Calu3 (cell line): ENCODE results near the gene CD109. TPM values are rescaled to one million over a fixed set of nuclear protein-coding genes. Genes with fewer than 3 reads are reported as not detected.
"Not testable (repeated sequence)": the region's sequence is repeated elsewhere in the genome, so short reads cannot be mapped to it uniquely, and the experiment has no call there.

Source experiments
- BruUV-seq: library from RNA; stranded (reverse); fragments of 400-500 nt; replicated peaks from 2 replicates; lab custom pipeline; 2021; lab: Mats Ljungman, UMichigan
- CTCF ChIA-PET: fragments of 300-600 bp; sonication (Branson Sonifier 250); formaldehyde crosslinking; loops from one replicate; lab custom pipeline; 2022; ENCODE audit warnings: antibody characterized with exemption; lab: Charles Lee
- DNase-seq: peaks from one replicate; pipeline ENCODE4 v3.0.0; 2022
- H3K27ac Mint-ChIP-seq: one replicate; pipeline ENCODE4 v1.8.0; 2022; ENCODE audit warnings: mixed read lengths; ENCODE audit not compliant: unreplicated experiment
- H3K27me3 Mint-ChIP-seq: one replicate; pipeline ENCODE4 v1.8.0; 2022; ENCODE audit warnings: mixed read lengths; ENCODE audit not compliant: unreplicated experiment
- H3K36me3 Mint-ChIP-seq: one replicate; pipeline ENCODE4 v1.8.0; 2022; ENCODE audit warnings: mild to moderate bottlenecking, moderate library complexity, mixed read lengths; ENCODE audit not compliant: insufficient read depth, unreplicated experiment
- H3K4me1 Mint-ChIP-seq: one replicate; pipeline ENCODE4 v1.8.0; 2022; ENCODE audit warnings: mild to moderate bottlenecking, low read depth, mixed read lengths; ENCODE audit not compliant: unreplicated experiment
- H3K4me3 Mint-ChIP-seq: one replicate; pipeline ENCODE4 v1.8.0; 2022; ENCODE audit warnings: mild to moderate bottlenecking, low read depth, moderate library complexity, mixed read lengths; ENCODE audit not compliant: unreplicated experiment
- H3K9me3 Mint-ChIP-seq: one replicate; pipeline ENCODE4 v1.8.0; 2022; ENCODE audit warnings: low read depth, mixed read lengths; ENCODE audit not compliant: unreplicated experiment
- CTCF ChIP-seq: fragments of 200-600 bp; IDR thresholded peaks from one replicate; pipeline ENCODE4 v1.8.0; 2022; ENCODE audit warnings: antibody characterized with exemption; ENCODE audit not compliant: unreplicated experiment
- intact Hi-C: fragments of 100-400 bp; cut with micrococcal nuclease; formaldehyde crosslinking; loops from one replicate; pipeline ENCODE4 v1.10.0; 2022; ENCODE audit not compliant: unreplicated experiment
- total RNA-seq: library from RNA; stranded (reverse); gene quantifications from 2 replicates; pipeline ENCODE4 v1.2.3, GENCODE V29; 2022

The CD109 gene
- total RNA-seq, 1 experiment from 2014 or later: 3.6 TPM

- Mint-ChIP-seq H3K36me3 (no peaks in the 10 kb centered on the region), H3K4me3 (no peak overlapping the region), H3K9me3 (no peaks in the 10 kb centered on the region), H3K27ac (no peak overlapping the region), H3K27me3 (no peaks in the 10 kb centered on the region), H3K4me1 (peaks cover 25% of the 10 kb centered on the region)
- no peak for TF ChIP-seq CTCF
- intact Hi-C loops: no loop called here
- CTCF ChIA-PET: no interaction called here
- DNase-seq: no peak
- no TSS peak for BruUV-seq
Observed at GRCh38 chr6:73710948-73711347, 14.9 kb downstream of the CD109 start.

GRCh38 chr6:73712535-73713173 lies 16.7 kb downstream of the CD109 start:
- Mint-ChIP-seq H3K27me3 (no peaks in the 10 kb centered on the region), H3K36me3 (no peaks in the 10 kb centered on the region), H3K4me1 (peaks cover 25% of the 10 kb centered on the region), H3K9me3 (no peaks in the 10 kb centered on the region), H3K4me3 (no peak overlapping the region), H3K27ac (no peak overlapping the region)
- no peak for DNase-seq
- TF ChIP-seq CTCF: no peak
- no TSS peak for BruUV-seq
- CTCF ChIA-PET: no interaction called here
- intact Hi-C loops: no loop called here

GRCh38 chr6:73713426-73714147 lies 17.6 kb downstream of the CD109 start:
- no peak for DNase-seq

GRCh38 chr6:73715111-73715508 lies 19.1 kb downstream of the CD109 start:
- H3K36me3 Mint-ChIP-seq, DNase-seq, H3K27me3 Mint-ChIP-seq, H3K27ac Mint-ChIP-seq, intact Hi-C loops, BruUV-seq, CTCF ChIA-PET, H3K4me3 Mint-ChIP-seq, H3K9me3 Mint-ChIP-seq: not testable (repeated sequence)
- peaks cover 25% of the 10 kb centered on the region for H3K4me1 Mint-ChIP-seq

More at GRCh38 chr6:73713426-73714147, 17.6 kb downstream of the CD109 start:
- Mint-ChIP-seq H3K9me3 (no peaks in the 10 kb centered on the region), H3K27ac (no peak overlapping the region), H3K4me1 (peaks cover 25% of the 10 kb centered on the region), H3K27me3 (no peaks in the 10 kb centered on the region), H3K36me3 (no peaks in the 10 kb centered on the region), H3K4me3 (no peak overlapping the region)
- BruUV-seq: no TSS peak
- CTCF ChIA-PET: interaction anchor here (0.6 to 0.8 kb wide), 3 partner anchors 59 to 1960 kb away, joined by 4 to 6 read pairs (median 5); no protein-coding TSS in a partner anchor
- intact Hi-C loops: no loop called here
- TF ChIP-seq CTCF: no peak

- CTCF ChIA-PET: no interaction called here
- intact Hi-C loops: no loop called here
Observed at GRCh38 chr6:73719046-73719445, 23.0 kb downstream of the CD109 start.

More at GRCh38 chr6:73719046-73719445, 23.0 kb downstream of the CD109 start:
- H3K27me3 Mint-ChIP-seq: no peaks in the 10 kb centered on the region
- no peak for DNase-seq
- no TSS peak for BruUV-seq
- no peak overlapping the region for H3K4me3 Mint-ChIP-seq
- H3K36me3 Mint-ChIP-seq: no peaks in the 10 kb centered on the region
- no peak for TF ChIP-seq CTCF
- no peak overlapping the region for H3K27ac Mint-ChIP-seq
- peaks cover 12% of the 10 kb centered on the region for H3K4me1 Mint-ChIP-seq
- no peaks in the 10 kb centered on the region for H3K9me3 Mint-ChIP-seq
